Measurements from ENCODE around the gene TPO.
"Not testable (repeated sequence)": the region's sequence is repeated elsewhere in the genome, so short reads cannot be mapped to it uniquely, and the experiment has no call there.

Gene TPO

GRCh38 chr2:1405124-1405523 lies 8.1 kb upstream of the TPO start:
- no peak for DNase-seq (ENCODE audit: extremely low read depth in 1 of 2, low read depth in 1 of 2)

DNA sequence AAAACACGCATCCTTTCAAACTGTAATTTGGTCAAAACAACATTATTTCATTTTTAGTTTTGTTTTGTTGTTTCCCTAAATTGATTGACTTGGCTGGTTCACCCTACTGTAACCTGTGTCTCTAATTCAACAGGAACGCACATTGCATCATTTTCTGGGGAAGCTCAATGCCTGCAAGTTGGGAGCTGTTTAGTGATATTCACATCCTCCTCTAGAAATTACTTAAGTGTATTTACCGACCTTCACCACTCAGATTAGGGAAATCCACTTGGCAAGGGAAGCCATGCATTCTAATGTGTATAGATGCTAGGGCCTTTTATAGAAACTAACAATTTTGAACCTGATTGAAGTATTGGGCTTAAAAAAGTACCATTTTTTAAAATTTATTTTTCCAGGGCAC lies 7.3 kb upstream of the TPO start:
- no peak for DNase-seq (ENCODE audit: extremely low read depth in 1 of 2, low read depth in 1 of 2)

- DNase-seq (ENCODE audit: extremely low read depth in 1 of 2, low read depth in 1 of 2) = no peak
Observed at GRCh38 chr2:1406434-1406833, 6.8 kb upstream of the TPO start.

DNA sequence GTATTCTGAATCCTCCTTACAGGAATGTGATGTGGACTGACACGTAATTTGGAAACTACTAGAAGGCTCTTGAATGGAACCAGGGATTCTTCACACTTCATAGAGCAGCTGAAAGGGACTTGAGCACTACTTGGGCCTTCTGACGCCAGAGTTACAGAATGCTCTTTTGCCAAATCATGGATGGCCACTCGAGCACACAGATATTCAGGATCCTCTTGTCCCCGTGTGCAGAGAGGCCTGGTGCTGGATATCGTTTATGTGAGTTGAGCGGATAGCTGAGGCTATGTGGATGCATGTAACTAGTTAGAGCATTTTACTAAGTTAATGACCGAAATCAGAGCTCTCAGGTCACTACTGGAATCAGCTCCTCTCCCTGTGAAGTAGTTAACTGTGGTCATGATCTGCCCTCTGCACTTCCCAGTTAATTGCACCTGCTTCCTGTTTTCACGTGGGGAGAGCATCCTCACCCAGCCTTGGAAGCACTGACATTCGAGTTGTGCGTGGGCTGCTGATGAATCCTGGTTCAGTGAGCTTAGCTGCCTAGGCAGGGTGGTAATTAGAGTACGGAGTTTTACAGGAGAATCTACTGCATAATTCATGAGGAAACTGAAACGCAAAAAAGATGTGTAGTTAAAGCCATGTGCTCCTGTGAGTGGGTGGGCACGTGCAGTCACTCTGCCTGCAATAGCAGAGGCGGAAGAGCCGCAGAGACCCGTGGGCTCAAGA lies 5.2 kb upstream of the TPO start:
- DNase-seq (ENCODE audit: extremely low read depth in 1 of 2, low read depth in 1 of 2) = no peak

DNA sequence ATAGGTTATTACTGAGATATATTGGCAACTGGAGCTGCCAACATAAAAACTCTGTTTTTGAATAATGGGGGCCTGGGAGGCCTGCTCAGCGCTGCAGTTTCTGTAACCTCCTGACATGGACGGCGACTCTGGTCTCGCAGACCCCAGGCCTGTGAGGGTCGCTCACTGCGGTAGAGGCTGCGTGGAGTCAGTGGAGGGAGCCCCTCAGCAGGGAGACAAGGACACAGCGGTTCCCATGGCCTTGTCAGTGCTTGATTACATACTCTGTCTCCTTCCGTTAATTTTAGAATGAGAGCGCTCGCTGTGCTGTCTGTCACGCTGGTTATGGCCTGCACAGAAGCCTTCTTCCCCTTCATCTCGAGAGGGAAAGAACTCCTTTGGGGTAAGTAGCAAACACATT lies 858 bp downstream of the TPO start:
- no peak for DNase-seq (ENCODE audit: extremely low read depth in 1 of 2, low read depth in 1 of 2)

DNA sequence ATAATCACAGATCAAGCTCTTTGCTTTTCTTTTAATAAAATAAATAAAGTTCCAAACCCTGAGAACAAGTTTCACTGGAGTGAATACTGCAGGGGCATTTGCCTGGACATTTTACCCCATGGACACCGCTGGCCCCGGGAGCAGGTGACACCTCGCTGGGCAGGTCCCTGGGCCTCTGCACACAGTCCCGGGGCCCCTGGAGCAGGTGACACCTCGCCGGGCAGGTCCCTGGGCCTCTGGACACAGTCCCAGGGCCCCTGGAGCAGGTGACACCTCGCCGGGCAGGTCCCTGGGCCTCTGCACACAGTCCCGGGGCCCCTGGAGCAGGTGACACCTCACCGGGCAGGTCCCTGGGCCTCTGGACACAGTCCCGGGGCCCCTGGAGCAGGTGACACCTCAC lies 1.6 kb downstream of the TPO start:
- DNase-seq (ENCODE audit: extremely low read depth in 1 of 2, low read depth in 1 of 2) = not testable (repeated sequence)

GRCh38 chr2:1415501-1415900 lies 2.2 kb downstream of the TPO start:
- DNase-seq (ENCODE audit: extremely low read depth in 1 of 2, low read depth in 1 of 2) = no peak

- DNase-seq (ENCODE audit: extremely low read depth in 1 of 2, low read depth in 1 of 2) = no peak
Observed at GRCh38 chr2:1418566-1418965, 5.3 kb downstream of the TPO start.

DNA sequence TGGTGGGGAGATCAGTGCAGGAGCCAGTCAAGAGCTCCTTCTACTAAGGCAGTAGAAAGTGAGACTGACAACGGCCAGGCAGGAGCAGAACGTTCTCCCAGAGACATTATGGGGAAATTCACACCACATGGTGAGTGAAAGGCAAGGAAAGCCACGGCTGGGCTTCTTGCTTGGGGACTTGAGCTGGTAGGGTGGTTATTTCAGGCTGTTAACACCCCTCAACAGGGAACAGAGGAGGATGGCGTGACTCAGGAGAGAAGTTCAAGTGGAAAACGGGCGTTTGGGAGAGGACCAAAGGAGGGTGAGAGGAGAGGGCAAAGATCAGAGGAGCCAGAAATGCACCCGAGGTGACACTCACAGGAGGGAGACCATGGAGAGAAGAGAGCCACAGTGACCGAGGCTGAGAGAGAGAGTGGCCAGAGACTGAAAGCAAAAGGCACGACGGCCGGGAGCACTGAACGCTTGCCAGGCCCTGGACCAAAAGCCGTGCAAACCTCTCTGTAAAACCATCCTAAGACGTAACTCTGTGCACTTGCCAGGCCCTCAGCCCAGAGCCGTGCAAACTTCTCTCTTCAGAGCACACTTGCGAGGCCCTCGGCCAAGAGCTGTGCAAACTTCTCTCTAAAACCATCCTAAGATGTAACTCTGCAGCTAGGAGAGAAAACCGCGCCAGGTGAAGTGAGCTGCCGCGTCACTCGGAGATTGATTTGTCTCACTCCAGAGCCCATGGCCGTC lies 7.7 kb downstream of the TPO start:
- no peak for DNase-seq (ENCODE audit: extremely low read depth in 1 of 2, low read depth in 1 of 2)

DNA sequence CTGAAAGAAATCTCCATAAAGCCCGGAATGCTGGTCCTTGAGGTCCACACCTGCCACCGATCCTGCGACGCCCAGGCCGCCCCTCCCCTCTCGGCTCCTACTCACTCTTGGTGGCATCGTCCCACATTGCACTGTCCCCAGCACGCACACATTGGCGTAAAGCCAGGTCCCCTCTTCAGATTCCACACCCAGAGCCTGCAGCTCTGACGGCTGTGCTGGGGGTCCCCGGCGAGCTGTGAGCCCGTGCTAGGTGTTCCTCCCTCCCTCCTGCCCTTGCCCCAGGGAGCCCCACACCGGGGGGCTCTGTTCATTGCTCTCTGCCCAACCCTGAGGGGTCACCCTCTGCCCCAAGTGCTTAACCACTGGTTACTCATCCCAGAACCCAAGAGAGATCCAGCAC lies 8.5 kb downstream of the TPO start:
- DNase-seq (ENCODE audit: extremely low read depth in 1 of 2, low read depth in 1 of 2) = no peak

GRCh38 chr2:1422131-1422530 lies 8.9 kb downstream of the TPO start:
- no peak for DNase-seq (ENCODE audit: extremely low read depth in 1 of 2, low read depth in 1 of 2)

DNA sequence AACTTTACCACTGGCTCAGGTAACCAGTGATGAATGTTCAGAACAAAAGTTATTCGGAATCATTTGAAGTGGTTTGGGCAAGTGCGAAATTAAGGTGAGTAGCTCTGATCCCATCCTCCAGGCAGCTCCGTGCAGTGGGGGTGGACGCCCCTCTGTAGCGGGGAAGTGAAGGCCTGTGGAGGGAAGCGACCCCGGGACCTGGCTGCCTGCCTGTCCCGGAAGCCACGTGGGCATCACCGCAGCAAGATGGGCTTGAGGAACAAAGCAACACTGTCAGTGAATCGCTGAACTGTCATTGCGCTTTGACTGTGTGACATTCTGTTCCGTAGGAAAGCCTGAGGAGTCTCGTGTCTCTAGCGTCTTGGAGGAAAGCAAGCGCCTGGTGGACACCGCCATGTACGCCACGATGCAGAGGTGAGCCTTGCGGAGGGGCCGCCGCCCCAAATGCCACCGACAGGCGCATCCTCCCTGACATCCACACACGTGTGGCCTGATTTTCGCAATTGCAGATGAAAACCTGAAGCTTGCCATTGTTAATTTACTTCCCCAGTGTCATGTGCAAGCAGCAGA lies 9.5 kb downstream of the TPO start:
- DNase-seq (ENCODE audit: extremely low read depth in 1 of 2, low read depth in 1 of 2) = no peak

DNA sequence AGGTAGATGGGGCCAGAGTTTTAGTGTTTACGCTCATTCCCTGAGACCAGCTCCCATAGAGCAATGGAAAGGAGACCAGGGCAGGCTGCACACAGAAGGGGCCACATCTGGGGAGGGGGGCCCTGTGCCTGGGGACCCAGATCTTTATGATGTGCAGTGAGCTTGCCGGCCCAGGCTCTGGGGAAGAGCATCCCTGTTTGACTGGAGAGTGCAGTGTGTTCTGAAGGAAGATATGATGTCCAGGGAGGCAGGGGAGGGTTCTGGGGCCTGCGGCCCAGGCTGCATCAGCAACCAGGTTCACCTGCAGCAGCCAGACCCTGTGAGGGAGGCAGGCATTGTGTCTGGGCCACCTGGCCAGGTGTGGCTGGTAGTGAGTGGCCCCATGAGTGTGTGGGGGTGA lies 13.8 kb downstream of the TPO start:
- DNase-seq (ENCODE audit: extremely low read depth in 1 of 2, low read depth in 1 of 2) = no peak

GRCh38 chr2:1429895-1430294 lies 16.6 kb downstream of the TPO start:
- DNase-seq (ENCODE audit: extremely low read depth in 1 of 2, low read depth in 1 of 2) = no peak

DNA sequence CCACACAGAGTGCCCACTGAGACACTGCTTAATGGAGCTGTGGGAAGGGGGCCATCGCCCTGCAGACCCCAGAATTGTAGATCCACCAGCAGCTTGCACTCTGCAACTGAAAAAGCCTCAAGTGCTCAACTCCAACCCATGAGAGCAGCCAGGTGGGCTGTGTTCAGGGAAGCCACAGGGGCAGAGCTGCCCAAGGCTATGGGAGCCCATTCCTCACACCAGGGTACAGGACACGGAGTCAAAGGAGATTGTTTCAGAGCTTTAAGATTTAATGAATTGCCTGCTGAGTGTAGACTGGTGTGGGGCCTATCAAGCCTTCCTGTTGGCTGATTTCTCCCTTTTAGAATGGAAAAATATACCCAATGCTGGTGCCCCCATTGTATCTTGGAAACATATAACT lies 17.2 kb downstream of the TPO start:
- no peak for DNase-seq (ENCODE audit: extremely low read depth in 1 of 2, low read depth in 1 of 2)

GRCh38 chr2:1431886-1432400 lies 18.7 kb downstream of the TPO start:
- DNase-seq (ENCODE audit: extremely low read depth in 1 of 2, low read depth in 1 of 2) = no peak

DNA sequence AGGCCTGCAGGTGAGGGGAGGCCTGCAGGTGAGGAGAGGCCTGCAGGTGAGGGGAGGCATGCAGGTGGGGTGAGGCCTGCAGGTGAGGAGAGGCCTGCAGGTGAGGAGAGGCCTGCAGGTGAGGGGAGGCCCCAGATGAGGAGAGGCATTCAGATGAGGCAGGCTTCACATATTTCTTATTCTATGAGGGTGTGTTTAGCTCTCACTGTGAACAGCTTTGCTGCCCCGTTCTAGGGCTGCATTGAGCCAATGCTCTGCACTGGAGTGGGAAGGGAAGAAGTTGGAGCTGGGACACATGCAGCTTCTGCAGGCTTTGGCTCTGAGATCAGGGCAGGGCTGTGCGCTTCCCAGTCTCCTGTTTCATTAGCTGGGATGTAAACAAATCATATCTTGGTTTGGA lies 19.5 kb downstream of the TPO start:
- DNase-seq (ENCODE audit: extremely low read depth in 1 of 2, low read depth in 1 of 2) = no peak

DNA sequence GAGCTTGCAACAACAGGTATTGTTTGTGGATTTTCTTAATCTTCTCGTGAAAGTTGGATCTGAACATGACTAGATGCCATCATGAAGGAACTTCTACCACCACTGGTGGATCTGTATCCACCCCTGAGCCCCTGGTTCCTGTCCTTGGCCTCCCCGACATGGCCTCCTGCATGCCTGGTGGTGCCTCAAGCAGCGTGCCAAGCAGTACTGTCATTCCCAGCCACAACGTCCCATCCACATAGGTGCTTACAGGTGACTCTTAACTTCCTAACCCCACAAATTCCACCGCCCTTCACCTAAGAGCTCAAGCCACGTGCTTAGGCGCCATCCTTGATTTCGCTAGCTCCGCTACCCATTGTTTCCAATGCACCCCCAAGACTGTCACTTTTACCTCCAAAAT lies 23.1 kb downstream of the TPO start:
- no peak for DNase-seq (ENCODE audit: extremely low read depth in 1 of 2, low read depth in 1 of 2)

DNA sequence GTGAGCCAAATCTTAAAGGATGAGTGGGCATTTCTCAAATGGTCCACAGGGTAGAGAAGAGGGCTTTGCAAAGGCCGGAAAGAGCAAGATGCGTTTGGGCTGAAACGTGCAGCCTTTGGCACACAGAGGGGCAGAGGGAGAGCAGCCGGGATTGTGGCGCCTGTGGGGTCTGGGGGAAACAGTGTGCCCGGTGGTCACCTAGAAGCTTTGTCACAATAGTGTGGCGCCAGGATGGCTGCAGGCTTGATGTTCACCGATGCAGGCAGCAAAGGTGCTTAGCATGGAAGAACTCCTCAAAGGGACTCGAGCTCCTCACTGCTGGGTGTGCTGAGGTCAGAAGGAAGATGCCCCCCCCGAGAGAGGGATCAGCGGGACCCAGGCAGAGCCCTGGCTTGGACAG lies 23.8 kb downstream of the TPO start:
- DNase-seq (ENCODE audit: extremely low read depth in 1 of 2, low read depth in 1 of 2) = no peak

GRCh38 chr2:1437537-1437936 lies 24.3 kb downstream of the TPO start:
- no peak for DNase-seq (ENCODE audit: extremely low read depth in 1 of 2, low read depth in 1 of 2)

GRCh38 chr2:1438972-1439371 lies 25.7 kb downstream of the TPO start:
- no peak for DNase-seq (ENCODE audit: extremely low read depth in 1 of 2, low read depth in 1 of 2)

- DNase-seq (ENCODE audit: extremely low read depth in 1 of 2, low read depth in 1 of 2) = no peak
Observed at GRCh38 chr2:1440581-1440980, 27.3 kb downstream of the TPO start.

Data from activated CD8-positive, alpha-beta memory T cell treated with anti-CD3 and anti-CD28 coated beads for 1 hour (primary cell).